Lung (tissue), 12 donors: ENCODE results near the gene SPHKAP. TPM values are rescaled to one million over a fixed set of nuclear protein-coding genes. Genes with fewer than 3 reads are reported as not detected.

ENCODE experiments used
- ATAC-seq: fragments of 200-7000 bp; cut with Tn5 transposase; one replicate; pipeline ENCODE4 v1.9.1; 2020; ENCODE audit warnings: moderate number of reproducible peaks; ENCODE audit not compliant: insufficient read depth, low FRiP score
- DNase-seq, 3 donors: peaks; one replicate each; pipeline ENCODE4 v3.0.0-alpha.2; 2013 to 2017
- H3K27ac ChIP-seq, 2 donors: one replicate each; pipeline ENCODE4 v1.5.1; 2013; ENCODE audit warnings: mild to moderate bottlenecking in 2 of 2, moderate library complexity in 2 of 2, control low read depth in 1 of 2, inconsistent platforms in 1 of 2, low read depth in 1 of 2, low read length in 1 of 2
- H3K27me3 ChIP-seq, 3 donors: one replicate each; pipeline ENCODE4 v1.5.1; 2013; ENCODE audit warnings: low read length in 2 of 3; ENCODE audit not compliant: control insufficient read depth in 3 of 3, insufficient read depth in 3 of 3
- H3K36me3 ChIP-seq, 4 donors: one replicate each; pipeline ENCODE4 v1.5.1; 2013; ENCODE audit warnings: low read length in 4 of 4, mild to moderate bottlenecking in 1 of 4, moderate library complexity in 1 of 4; ENCODE audit not compliant: control insufficient read depth in 4 of 4, insufficient read depth in 4 of 4
- H3K4me1 ChIP-seq, 5 donors: one replicate each; pipeline ENCODE4 v1.5.1; 2013; ENCODE audit warnings: low read length in 5 of 5, mild to moderate bottlenecking in 2 of 5, moderate library complexity in 1 of 5; ENCODE audit not compliant: control insufficient read depth in 5 of 5, insufficient read depth in 5 of 5
- H3K4me3 ChIP-seq: one replicate; pipeline ENCODE4 v1.5.1; 2013; ENCODE audit warnings: mild to moderate bottlenecking, control low read depth, moderate library complexity
- H3K9ac ChIP-seq, 2 donors: one replicate each; pipeline ENCODE4 v1.5.1; 2013; ENCODE audit warnings: low read length in 2 of 2, control low read depth in 1 of 2; ENCODE audit not compliant: insufficient read depth in 1 of 2
- H3K9me3 ChIP-seq, 4 donors: one replicate each; pipeline ENCODE4 v1.5.1; 2013; ENCODE audit warnings: low read length in 3 of 4, mild to moderate bottlenecking in 1 of 4, moderate library complexity in 1 of 4; ENCODE audit not compliant: control insufficient read depth in 4 of 4, insufficient read depth in 3 of 4
- WGBS, 2 donors: extraction: QIAGEN DNeasy Blood & Tissue Kit; methylation state at CpG; one replicate each; pipeline ENCODE4 v1.1.7; 2013; 5-methylcytosine and 5-hydroxymethylcytosine counted together
- polyA plus RNA-seq, 2 donors: library from polyadenylated mRNA; stranded (reverse); fragments of 200-250 nt; gene quantifications; one replicate each; pipeline ENCODE4 v1.2.1, GENCODE V29; 2013
- total RNA-seq, 2 donors: library from RNA; depleted of rRNA in 1 of 2; stranded (reverse); fragments of >200 nt in 1 of 2; gene quantifications; one replicate each; pipeline ENCODE4 v1.2.1, GENCODE V29; 2014 to 2021
- TF ChIP-seq, protein P1 (sequence below): IDR thresholded peaks from 2 replicates; pipeline ENCODE4 v1.5.1; 2012; ENCODE audit warnings: mild to moderate bottlenecking; ENCODE audit errors: control extremely low read depth, extremely low read depth
- donor health status: control.
- donor health status: control.
- donor health status: Bipolar disorder and iron deficiency.
- donor health status: healthy.
- donor health status: DM: yes; HTN: yes; CAD: no.

SPHKAP gene
- total and polyA plus RNA-seq, 4 donors: 0.02 to 0.60 (median 0.03) TPM; not detected in 1

DNA sequence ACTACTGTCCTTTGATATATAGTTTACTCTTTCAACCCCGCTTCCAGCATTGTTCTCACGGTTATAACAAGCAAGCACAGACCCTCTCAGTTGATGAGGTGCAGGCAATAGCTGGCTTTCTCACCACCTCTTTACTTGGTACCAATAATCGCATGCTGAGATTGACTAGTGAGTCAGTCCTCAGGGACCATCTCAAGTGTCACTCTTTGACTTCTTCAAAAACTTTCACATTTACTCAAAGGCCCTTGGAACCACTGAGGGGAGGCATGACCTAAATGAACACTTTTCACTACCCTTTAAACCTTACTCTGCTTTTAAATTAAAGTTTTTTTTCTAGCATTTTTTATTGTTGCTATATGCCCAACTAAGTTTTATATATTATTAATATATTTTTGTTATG is 208.2 kb downstream of the SPHKAP start:
- Histone ChIP-seq H3K9ac (no peak overlapping the region), H3K36me3 (no peaks in the 10 kb centered on the region), H3K27ac (no peak overlapping the region), H3K4me1 (no peaks in the 10 kb centered on the region), H3K27me3 (no peaks in the 10 kb centered on the region), H3K4me3 (no peak overlapping the region), H3K9me3 (no peaks in the 10 kb centered on the region)
- no peak for ATAC-seq
- TF ChIP-seq, protein P1, sequence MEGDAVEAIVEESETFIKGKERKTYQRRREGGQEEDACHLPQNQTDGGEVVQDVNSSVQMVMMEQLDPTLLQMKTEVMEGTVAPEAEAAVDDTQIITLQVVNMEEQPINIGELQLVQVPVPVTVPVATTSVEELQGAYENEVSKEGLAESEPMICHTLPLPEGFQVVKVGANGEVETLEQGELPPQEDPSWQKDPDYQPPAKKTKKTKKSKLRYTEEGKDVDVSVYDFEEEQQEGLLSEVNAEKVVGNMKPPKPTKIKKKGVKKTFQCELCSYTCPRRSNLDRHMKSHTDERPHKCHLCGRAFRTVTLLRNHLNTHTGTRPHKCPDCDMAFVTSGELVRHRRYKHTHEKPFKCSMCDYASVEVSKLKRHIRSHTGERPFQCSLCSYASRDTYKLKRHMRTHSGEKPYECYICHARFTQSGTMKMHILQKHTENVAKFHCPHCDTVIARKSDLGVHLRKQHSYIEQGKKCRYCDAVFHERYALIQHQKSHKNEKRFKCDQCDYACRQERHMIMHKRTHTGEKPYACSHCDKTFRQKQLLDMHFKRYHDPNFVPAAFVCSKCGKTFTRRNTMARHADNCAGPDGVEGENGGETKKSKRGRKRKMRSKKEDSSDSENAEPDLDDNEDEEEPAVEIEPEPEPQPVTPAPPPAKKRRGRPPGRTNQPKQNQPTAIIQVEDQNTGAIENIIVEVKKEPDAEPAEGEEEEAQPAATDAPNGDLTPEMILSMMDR: no peak
- no peak for DNase-seq
- WGBS, 2 donors: 83 to 87% methylated on average over 3 of the region's 3 CpGs

DNA sequence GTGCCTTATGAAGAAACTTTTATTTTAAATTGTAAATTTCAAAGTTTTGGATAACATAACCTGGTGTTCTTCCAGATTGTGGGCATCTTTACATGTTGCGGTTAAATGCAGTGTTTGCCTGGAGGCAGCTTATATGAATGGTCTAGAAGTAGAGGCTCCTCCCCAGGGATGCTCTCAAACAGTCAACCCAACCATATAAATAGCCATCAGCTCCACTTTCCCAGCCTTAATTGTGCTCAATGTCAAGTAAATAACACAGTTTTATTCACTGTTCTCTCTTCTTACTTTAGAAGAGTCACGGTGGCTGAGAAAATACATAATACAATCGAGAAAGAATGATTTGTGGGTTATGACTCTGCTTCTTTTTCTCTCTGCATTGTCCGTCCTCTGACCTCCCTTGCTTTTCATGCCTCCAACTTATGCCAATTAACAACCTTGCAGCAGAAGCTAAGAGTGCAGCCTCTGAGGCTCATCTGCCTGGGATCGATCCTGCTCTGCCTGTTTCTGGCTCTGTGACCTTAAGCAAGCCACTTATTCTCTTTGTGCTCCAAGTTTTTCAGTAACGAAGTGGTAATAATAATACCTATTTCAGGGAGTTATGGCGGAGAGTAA is 209.8 kb downstream of the SPHKAP start:
- Histone ChIP-seq H3K27ac (no peak overlapping the region), H3K4me3 (no peak overlapping the region), H3K9ac (no peak overlapping the region), H3K9me3 (no peaks in the 10 kb centered on the region), H3K36me3 (no peaks in the 10 kb centered on the region), H3K27me3 (no peaks in the 10 kb centered on the region), H3K4me1 (no peaks in the 10 kb centered on the region)
- TF ChIP-seq, protein P1: no peak
- DNase-seq (no peak), ATAC-seq (no peak)
- 84 to 85% methylated on average over 7 of the region's 7 CpGs for WGBS, 2 donors

DNA sequence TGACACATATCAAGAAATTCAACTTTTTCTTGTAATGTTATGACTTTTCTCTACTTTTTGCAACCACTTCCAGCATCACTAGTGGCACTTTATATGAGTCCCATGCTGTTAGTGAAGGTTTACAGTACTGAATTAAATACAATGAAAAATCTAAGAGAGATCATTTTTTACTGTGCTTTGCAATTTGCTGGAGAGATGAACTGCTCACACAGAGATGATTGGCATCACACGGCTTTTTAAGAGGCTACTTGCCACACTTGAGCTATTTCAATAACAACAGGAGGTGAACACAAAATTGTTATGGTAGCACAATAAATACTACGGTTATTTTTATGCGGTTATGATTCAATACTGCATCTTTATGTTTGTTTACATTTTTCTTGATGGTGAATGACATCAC is 221.2 kb downstream of the SPHKAP start:
- ATAC-seq: no peak
- 78 to 88% methylated on average over 3 of the region's 3 CpGs for WGBS, 2 donors

More for the DNA sequence above, 221.2 kb downstream of the SPHKAP start:
- H3K27ac ChIP-seq: no peak overlapping the region
- H3K4me1 ChIP-seq: no peaks in the 10 kb centered on the region
- TF ChIP-seq, protein P1: no peak
- peaks cover 0 to 4% (median 0%) of the 10 kb centered on the region in 4 donors for H3K9me3 ChIP-seq
- no peaks in the 10 kb centered on the region for H3K27me3 ChIP-seq
- H3K4me3 ChIP-seq: no peak overlapping the region
- DNase-seq: no peak
- H3K9ac ChIP-seq: no peak overlapping the region
- no peaks in the 10 kb centered on the region for H3K36me3 ChIP-seq
